Retinal pigment epithelial cell (primary cell): Measurements from ENCODE around the gene ARMC12.

ENCODE experiments used
- DNase-seq: peaks from one replicate; pipeline ENCODE4 v3.0.0-alpha.2; 2010; ENCODE audit warnings: low read depth
- H3K4me3 ChIP-seq: 2 replicates; pipeline ENCODE4 v1.5.1; 2011; ENCODE audit warnings: mild to moderate bottlenecking, low read length, control low read depth, moderate library complexity
- TF ChIP-seq, protein P1 (sequence below): conservative IDR thresholded peaks from 2 replicates; pipeline ENCODE4 v1.5.1; 2011; ENCODE audit warnings: low read depth, low read length, control low read depth, inconsistent platforms

ARMC12 gene

GRCh38 chr6:35786810-35787209 lies 50.0 kb downstream of the ARMC12 start:
- TF ChIP-seq, protein P1, sequence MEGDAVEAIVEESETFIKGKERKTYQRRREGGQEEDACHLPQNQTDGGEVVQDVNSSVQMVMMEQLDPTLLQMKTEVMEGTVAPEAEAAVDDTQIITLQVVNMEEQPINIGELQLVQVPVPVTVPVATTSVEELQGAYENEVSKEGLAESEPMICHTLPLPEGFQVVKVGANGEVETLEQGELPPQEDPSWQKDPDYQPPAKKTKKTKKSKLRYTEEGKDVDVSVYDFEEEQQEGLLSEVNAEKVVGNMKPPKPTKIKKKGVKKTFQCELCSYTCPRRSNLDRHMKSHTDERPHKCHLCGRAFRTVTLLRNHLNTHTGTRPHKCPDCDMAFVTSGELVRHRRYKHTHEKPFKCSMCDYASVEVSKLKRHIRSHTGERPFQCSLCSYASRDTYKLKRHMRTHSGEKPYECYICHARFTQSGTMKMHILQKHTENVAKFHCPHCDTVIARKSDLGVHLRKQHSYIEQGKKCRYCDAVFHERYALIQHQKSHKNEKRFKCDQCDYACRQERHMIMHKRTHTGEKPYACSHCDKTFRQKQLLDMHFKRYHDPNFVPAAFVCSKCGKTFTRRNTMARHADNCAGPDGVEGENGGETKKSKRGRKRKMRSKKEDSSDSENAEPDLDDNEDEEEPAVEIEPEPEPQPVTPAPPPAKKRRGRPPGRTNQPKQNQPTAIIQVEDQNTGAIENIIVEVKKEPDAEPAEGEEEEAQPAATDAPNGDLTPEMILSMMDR: no peak
- no peak overlapping the region for H3K4me3 ChIP-seq
- no peak for DNase-seq

DNA sequence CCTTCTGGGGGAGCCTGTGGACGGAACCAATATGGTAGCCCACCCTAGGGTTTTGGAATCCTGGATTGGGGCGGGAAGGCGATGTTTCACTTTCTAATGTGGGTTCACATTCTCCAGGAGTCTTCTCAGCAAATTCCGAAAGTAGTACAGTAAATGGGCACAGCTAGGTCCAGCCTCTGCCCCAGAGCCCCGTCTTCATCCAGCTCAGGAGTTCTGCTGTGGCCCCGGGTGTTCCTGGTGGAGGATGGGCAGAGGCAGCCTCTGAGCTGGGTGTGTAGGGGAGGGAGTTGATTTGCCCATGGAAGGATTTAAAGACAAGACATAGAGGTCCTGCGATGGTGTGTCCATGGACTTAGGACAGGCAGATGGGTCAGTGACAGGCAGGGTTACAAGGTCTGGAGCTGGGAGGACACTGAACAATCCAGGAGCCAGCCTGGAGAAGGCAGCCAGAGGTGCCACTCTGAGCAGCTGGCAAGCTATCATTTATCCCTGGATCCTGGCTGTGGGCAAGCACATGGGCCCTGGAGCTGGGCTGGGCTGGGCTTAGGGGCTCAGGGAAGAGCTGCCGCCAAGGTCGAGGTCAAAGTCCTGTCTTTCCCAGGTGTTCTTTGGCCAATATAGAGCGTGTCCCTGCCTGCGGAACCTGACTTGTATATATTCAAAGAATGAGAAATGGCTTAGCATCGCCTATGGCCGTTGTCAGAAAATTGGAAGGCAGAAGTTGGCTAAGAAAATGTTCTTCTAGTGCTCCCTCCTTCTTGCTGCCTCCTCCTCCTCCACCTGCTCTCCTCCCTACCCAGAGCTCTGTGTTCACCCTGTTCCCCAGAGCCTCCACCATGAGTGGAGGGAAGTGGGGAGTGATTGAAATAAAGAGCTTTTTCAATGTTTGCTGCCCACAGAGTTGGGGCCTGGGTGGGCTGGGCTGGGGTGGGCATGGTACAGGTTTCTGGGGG lies 50.7 kb downstream of the ARMC12 start:
- TF ChIP-seq, protein P1: no peak
- no peak for DNase-seq
- H3K4me3 ChIP-seq: no peak overlapping the region

DNA sequence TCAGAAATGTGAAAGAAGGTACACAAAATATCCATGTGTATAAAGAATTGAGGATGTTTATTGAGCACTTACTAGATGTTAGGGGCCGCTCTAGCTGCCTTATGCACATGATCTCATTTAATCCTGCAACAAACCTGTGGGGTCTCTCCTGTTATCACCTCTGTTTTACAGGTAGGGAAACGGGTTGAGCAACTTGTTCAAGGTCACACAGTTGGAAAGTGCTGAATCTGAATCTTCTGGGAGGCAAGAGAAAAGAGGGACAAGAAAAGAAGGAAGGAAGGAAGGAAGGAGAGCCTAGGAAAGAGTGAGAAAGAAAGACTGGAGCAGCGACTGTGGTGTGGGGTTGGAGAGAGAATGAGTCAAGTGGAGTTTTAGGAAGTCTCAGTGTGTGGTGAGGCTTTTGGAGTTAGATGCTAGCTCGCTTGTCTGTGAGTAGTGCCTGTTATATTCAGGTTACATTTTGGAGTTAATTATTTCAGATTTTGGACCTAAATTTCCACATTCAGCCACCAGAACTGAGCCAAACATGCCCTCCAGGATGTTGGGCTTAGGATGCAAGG lies 51.7 kb downstream of the ARMC12 start:
- TF ChIP-seq, protein P1: no peak
- no peak overlapping the region for H3K4me3 ChIP-seq
- no peak for DNase-seq

- TF ChIP-seq, protein P1: no peak
These were observed 53.9 kb downstream of the ARMC12 start for GRCh38 chr6:35790683-35791082.

DNA sequence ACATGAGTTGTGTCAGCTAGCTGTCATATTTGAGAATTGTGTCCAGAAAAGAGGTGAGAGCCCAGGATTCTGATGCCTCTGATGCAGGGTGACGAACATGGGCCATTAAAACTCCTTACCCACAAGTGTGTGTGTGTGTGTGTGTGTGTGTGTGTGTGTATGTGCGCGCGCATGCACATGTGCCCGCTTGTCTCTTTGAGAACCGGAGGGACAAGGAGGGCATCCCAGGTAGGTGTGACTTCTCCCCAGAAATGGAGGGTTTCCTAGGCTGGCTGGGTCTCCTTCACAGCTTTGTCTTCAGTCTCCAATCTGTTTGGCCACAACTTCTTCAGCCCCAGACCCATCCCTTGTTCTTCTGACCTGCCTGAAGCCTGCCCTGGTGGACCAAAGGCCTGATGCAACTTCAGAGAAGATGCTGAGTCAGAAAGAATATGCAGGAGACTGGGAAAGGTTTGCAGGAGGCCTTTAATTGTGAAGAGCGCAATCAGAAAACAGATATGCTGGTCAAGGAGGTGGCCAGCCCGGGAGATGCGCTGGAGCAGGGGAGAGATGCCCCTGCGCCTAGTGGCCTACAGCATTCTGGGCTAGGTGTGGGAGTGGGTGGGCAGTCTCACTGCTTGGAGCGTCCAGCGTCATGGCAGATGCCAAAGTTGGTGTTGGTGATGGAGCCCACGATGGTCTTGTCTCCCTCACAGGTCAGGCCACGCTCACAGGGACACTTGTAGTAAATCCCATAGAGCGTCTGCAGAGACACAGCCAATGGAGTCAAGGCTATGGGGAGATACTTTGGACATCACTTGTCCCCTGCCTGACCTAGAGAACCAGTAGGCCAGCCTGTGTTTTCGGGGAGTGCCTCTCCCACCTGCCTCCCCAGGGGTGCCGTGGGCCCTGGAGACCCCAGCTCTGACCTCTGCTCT lies 58.0 kb downstream of the ARMC12 start:
- no peak overlapping the region for H3K4me3 ChIP-seq
- TF ChIP-seq, protein P1: no peak
- no peak for DNase-seq

More at GRCh38 chr6:35790683-35791082, 53.9 kb downstream of the ARMC12 start:
- H3K4me3 ChIP-seq: no peak overlapping the region
- no peak for DNase-seq

DNA sequence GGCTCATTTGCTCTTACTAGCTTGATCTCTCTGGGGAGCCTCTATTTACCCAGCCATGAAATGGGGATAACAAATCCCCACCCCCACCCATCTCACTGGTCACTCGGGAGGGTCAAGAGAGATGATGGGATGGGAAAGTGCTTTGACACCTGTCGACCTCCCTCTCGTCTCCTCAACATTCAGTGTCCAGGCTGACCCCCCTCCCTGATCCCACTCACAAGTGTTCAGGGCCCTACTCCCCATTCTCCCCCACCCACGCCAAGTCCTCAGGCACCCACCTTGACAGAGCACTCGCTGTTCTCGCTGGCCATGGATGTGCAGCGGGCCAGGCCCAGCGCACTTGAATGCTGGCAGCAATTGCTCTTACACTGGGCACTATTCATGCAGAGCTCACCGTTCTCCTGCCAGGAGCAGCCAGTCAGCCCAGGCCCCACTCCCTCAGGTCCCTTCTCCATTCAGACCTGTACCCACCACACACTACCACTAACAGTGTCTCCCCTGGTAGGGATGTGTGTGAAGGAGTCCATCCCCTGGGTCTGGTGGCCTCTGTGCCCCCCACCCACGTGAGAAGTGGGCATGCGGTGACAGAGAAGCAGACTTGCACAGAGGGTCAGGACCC lies 58.7 kb downstream of the ARMC12 start:
- no peak overlapping the region for H3K4me3 ChIP-seq
- TF ChIP-seq, protein P1: no peak
- no peak for DNase-seq
